Transverse colon (tissue), 4 donors: Measurements from ENCODE around the gene SPTB.

Experiments used
- EP300 ChIP-seq: sonication (generic); formaldehyde crosslinking; IDR thresholded peaks from one replicate; pipeline ENCODE4 v1.6.1; 2017; ENCODE audit warnings: antibody characterized with exemption, low read depth
- POLR2AphosphoS5 ChIP-seq, 3 donors: sonication (generic); formaldehyde crosslinking; IDR thresholded peaks; one replicate each; pipeline ENCODE4 v1.6.1; 2016; ENCODE audit warnings: antibody characterized with exemption in 3 of 3
- TF ChIP-seq, protein P1 (sequence below), 5 experiments: fragments of 200-600 bp in 3 of 5; fragments of 450-650 bp in 2 of 5; sonication (generic) in 3 of 5; IDR thresholded peaks; 1 replicate in 2 of 5; 2 replicates in 3 of 5; pipeline ENCODE4 v1.5.1; 2016 to 2017; ENCODE audit warnings: antibody characterized with exemption in 5 of 5, inconsistent platforms in 3 of 5, mild to moderate bottlenecking in 2 of 5, moderate library complexity in 1 of 5

- TF ChIP-seq POLR2AphosphoS5 (IDR thresholded peaks at IDR 0.05) (no peak), EP300 (no peak)
- TF ChIP-seq, protein P1, sequence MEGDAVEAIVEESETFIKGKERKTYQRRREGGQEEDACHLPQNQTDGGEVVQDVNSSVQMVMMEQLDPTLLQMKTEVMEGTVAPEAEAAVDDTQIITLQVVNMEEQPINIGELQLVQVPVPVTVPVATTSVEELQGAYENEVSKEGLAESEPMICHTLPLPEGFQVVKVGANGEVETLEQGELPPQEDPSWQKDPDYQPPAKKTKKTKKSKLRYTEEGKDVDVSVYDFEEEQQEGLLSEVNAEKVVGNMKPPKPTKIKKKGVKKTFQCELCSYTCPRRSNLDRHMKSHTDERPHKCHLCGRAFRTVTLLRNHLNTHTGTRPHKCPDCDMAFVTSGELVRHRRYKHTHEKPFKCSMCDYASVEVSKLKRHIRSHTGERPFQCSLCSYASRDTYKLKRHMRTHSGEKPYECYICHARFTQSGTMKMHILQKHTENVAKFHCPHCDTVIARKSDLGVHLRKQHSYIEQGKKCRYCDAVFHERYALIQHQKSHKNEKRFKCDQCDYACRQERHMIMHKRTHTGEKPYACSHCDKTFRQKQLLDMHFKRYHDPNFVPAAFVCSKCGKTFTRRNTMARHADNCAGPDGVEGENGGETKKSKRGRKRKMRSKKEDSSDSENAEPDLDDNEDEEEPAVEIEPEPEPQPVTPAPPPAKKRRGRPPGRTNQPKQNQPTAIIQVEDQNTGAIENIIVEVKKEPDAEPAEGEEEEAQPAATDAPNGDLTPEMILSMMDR (IDR thresholded peaks at IDR 0.05) = no peak
Observed at GRCh38 chr14:64920465-64920864, 40.8 kb upstream of the SPTB start.
